Suppressor macrophage treated with lipopolysaccharide for 1 hour (primary cell): ENCODE results near the gene IGLL5.
"Not testable (repeated sequence)": the region's sequence is repeated elsewhere in the genome, so short reads cannot be mapped to it uniquely, and the experiment has no call there.

Experiments
- DNase-seq, 3 donors: peaks; one replicate each; pipeline ENCODE4 v3.0.0-alpha.2; 2020 to 2022

The IGLL5 gene

DNA sequence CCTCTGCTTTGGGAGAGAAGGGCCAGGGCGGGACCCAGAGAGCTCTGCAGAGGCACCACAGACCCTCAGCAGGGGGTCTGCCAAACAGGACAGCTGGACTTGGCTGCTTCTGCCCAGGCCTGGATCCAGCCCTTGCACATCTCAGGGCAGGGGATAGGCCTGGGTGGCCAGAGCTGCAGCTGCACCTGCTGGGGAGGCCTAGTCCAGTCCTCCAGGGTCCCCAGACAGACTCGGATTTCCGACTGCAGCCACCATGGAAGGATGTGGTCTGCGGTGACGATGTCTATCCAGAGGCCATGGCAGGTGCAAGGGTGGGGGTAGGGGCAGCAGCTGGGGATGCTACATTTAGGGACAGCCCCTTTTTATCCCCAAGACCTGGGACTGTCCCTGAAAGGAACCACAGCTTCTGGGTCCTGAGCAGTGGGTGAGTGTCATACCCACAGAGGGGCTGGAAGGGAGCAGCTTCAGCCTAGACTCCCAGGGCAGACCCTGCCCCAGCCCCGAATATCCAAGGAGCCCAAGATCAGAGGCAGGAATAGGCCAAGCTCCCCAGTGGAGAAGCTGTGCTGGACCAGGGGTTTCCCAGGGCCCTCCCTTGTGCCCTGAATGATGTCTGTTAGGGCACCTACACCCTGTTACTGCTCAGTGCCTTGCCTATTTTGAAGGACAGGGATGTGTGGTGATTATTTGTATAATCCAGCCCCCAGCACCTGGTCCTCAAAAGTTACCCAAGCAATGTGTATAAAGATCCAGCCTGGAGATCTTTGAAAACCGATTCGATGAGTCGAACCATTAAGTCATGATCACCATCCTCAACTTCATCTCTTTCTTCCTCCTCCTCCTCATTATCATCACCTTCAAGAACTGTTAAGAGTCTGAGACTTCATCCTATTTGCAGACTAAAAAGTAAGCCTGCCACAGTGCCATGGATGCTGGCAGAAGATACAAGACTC is 2.5 kb upstream of the IGLL5 start:
- DNase-seq, result no peak

DNA sequence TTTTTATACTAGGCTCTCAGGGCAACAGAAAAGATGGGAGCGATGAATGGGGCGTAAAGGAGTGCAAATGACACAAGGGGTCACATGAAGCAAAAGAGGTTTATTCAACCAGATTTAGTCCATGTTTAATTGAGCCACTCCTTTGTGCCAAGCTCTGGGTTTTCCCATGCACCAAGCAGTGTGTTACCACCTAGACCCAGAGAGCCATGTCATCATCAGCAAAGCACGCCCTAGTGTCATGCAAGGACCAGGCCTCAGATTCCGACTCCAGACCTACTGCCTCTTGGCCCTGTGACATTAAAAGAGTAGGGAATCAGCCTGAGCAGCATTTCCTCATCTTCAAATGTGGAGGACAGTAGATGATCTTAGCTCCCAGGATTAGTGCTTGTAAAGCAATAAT is 1.1 kb upstream of the IGLL5 start:
- DNase-seq, result no peak

DNA sequence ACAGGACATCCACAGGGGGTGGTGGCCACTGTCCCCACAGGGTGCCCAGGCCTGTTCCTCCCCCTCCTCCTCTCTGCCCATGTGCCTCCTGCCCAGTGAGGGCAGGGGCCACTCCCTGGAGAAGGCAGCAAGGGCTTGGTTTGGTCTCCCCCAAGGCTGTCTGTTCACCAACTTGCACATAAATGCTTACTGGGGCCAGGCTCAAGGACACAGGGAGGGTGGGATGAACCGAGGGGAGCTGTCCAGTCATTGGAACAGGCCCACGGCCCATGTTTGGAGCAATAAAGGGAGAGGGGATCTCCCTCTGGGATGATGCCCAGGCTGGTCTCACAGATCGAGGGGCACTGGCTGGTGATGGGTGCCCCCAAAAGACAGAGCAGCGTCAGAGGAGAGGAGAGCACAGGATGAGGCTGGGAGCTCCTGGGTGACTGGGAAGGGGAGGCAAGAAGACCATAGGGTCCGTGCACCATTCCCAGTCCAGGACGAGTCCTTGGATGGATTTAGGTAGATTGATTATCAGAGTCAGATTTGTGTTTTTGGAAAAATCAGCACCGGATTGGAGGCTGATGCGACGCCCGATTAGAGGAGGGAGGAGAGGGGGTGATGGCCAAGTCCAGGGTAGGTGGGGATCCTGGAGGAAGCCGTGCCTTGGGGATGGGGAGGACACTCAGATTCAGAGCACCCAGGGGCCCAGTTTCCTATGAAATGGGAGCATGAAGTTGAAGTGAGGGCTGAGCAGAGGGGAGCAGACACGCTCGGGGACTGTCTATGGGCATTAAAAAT is 1.1 kb downstream of the IGLL5 start:
- DNase-seq, result no peak

DNA sequence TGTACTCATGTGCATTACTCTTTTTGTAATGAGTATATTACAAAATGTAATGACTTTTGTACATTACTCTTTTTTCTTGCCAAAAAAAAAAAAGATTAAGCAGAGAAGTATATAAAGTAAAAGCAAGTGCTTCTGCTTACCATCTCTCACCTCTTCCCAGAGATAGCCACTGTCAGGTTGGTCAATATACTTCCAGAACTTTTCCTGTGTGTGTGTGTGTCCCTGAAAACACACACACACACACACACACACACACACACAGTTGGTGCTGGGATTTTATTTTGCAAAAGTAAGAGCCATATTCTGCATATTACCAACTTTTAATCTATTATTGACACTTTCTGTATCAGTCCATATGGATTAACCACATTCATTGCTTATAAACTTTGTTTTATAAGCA is 2.5 kb downstream of the IGLL5 start:
- DNase-seq, result no peak

GRCh38 chr22:22891139-22891621 is 3.6 kb downstream of the IGLL5 start:
- DNase-seq, result no peak

GRCh38 chr22:22892096-22893052 is 4.8 kb downstream of the IGLL5 start:
- DNase-seq, result no peak

DNA sequence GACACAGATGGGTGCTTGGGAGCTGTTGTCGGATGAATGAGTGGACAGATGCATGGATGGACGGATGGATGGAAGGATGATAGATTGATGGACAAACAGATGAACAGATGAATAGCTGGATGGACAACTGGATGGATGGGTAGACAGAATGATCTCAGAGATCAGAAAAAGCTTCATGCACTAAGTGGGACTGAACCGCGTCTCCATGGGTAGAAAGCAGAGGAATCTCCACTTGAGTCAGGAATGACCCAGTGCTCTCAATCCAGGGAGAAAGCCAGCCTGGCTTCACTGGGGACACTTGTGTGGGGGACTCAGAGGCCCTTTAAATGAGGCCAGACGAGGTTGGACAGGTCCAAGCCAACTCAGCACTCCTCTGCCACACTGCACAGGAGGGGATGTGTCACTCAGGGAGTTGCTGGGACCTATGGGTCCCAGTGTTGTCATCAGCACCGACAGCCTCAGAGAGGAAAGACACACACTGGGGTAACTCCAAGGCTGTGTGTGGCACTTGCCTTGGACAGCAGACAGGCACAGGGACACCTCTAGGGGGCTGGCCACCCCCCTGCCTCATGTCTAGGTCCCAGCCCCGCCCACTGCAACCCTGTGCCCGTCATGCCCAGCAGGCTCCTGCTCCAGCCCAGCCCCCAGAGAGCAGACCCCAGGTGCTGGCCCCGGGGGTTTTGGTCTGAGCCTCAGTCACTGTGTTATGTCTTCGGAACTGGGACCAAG is 5.6 kb downstream of the IGLL5 start:
- no peak for DNase-seq

- no peak for DNase-seq
These were observed 6.5 kb downstream of the IGLL5 start for GRCh38 chr22:22893891-22894739.

DNA sequence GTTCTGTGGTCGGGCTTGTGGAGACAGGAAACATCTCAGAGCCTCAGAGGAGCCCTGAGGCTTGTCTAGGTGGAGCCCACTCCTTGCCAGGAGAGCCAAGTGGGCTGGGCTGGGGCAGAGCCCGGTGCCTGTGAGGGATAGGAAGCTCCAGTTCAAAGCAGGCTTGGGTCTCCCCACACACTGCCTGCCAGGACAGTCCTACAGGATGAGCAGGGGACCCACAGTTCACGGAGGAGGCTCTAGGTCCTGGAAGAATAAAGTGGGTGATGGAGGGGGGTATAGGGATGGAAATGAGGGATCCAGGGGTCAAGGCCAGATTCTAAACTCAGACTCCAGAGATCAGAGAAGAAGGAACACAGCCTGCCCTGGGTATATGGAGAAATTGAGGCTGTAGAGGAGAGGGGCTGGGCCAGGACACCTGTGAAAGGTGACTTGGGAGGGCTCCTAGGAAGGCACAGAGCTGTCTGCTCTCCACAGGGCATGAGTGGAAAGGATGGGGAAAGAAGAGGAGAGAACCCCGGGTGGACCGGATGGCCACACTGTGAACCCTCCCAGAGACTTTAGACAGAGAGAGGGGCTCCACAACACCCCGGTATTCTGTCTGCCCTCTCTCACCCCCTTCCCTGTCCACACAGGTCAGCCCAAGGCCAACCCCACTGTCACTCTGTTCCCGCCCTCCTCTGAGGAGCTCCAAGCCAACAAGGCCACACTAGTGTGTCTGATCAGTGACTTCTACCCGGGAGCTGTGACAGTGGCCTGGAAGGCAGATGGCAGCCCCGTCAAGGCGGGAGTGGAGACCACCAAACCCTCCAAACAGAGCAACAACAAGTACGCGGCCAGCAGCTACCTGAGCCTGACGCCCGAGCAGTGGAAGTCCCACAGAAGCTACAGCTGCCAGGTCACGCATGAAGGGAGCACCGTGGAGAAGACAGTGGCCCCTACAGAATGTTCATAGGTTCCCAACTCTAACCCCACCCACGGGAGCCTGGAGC is 7.4 kb downstream of the IGLL5 start:
- DNase-seq, result no peak

DNA sequence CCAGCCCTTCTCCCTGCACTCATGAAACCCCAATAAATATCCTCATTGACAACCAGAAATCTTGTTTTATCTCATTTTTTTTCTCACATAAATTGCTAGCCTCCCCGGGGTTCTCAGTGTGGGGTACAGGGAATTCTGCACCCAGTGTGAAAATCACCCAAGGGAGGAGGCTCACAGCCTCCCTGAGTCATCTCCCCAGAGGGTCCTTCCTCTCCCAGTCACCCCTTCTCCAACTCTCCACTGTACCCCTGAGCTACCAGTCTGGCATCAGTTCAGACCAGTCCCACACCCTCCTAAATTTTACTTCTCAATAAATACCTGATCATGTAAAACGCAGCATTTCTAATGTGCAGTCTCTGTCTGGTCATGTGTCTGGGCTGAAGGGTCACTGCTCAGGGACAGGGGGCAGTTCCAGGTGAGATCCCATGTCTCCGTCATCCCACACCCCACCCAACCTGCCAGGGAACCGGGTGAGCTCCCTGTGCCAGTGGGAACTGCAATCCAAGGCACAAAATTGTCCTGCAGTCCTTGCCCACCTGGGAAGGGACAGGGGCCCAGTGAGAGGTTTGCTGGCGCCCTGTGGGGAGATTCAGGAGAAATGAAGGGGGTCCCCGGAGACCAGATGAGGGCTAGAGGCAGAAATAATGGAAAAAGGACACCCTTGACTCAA is 8.3 kb downstream of the IGLL5 start:
- DNase-seq, result no peak

DNA sequence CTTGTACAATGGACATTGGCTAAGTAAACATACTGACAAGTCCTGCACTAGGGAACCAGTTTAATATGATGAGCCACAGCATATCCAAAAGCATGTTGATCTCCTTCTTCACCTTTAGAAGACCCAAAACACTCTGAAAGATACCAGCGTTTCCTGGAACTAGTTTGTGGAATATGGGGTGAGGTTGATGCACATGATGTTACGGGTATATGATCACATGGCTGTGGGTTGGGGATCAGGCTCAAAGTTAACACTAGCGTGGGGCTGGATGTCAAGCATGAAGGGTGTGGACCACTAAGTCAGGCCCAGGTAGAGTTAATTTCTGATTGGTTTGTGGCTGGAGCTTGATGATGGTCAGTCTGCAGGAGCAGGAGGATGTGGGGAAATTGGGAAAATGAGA is 9.0 kb downstream of the IGLL5 start:
- DNase-seq, result no peak

GRCh38 chr22:22897091-22897490 is 9.5 kb downstream of the IGLL5 start:
- no peak for DNase-seq

DNA sequence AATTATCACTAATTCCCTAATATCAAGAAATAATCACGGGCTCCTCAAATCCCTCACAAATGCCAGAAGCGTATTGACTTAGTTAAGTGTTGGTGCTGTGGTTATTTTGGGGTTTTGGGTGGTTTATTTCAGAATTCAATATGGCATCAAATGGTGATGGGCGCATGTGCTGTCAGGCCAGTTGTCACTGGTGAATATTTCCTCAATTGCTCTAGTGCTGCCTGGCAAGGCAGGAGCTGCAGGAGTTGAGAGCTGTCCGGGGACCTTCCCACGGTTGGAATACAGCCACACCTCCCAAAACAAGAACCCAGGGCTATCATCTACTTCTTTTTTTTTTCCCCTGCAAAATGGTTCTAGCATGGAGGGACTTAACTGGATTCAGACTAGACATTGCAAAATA is 10.3 kb downstream of the IGLL5 start:
- no peak for DNase-seq

- not testable (repeated sequence) for DNase-seq
These were observed 10.9 kb downstream of the IGLL5 start for GRCh38 chr22:22898411-22898950.

- DNase-seq, result peak in 1 of 3 donors; percentile 47
These were observed 11.9 kb downstream of the IGLL5 start for GRCh38 chr22:22899342-22900080.

DNA sequence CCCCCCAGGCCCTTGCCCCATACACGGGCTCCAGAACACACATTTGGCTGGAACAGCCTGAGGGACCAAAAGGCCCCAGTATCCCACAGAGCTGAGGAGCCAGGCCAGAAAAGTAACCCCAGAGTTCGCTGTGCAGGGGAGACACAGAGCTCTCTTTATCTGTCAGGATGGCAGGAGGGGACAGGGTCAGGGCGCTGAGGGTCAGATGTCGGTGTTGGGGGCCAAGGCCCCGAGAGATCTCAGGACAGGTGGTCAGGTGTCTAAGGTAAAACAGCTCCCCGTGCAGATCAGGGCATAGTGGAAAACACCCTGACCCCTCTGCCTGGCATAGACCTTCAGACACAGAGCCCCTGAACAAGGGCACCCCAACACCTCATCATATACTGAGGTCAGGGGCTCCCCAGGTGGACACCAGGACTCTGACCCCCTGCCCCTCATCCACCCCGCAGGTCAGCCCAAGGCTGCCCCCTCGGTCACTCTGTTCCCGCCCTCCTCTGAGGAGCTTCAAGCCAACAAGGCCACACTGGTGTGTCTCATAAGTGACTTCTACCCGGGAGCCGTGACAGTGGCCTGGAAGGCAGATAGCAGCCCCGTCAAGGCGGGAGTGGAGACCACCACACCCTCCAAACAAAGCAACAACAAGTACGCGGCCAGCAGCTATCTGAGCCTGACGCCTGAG is 13.1 kb downstream of the IGLL5 start:
- not testable (repeated sequence) for DNase-seq

- DNase-seq, result no peak
These were observed 14.1 kb downstream of the IGLL5 start for GRCh38 chr22:22901578-22902218.
